HEK293 (cell line): ENCODE measurements around the gene MIEF2.

Experiments used
- PATZ1 ChIP-seq: fragments of 450-650 bp; formaldehyde crosslinking; IDR thresholded peaks from 2 replicates; pipeline ENCODE4 v1.5.1; 2016; ENCODE audit warnings: missing biosample characterization, missing genetic modification characterization
- YY1 ChIP-seq: fragments of 450-650 bp; formaldehyde crosslinking; IDR thresholded peaks from 2 replicates; pipeline ENCODE4 v1.5.1; 2018; ENCODE audit warnings: missing biosample characterization, missing genetic modification characterization
- ZNF37A ChIP-seq: fragments of 450-650 bp; IDR thresholded peaks from 2 replicates; pipeline ENCODE4 v1.5.1; 2018; ENCODE audit warnings: missing biosample characterization, missing genetic modification characterization
- ZNF48 ChIP-seq: fragments of 450-650 bp; formaldehyde crosslinking; IDR thresholded peaks from 2 replicates; pipeline ENCODE4 v1.5.1; 2016; ENCODE audit warnings: missing biosample characterization, missing genetic modification characterization
- ZNF692 ChIP-seq: fragments of 450-650 bp; formaldehyde crosslinking; IDR thresholded peaks from 2 replicates; pipeline ENCODE4 v1.5.1; 2016; ENCODE audit warnings: missing biosample characterization, missing genetic modification characterization
- TF ChIP-seq, protein P1 (sequence below): fragments of 450-650 bp; formaldehyde crosslinking; IDR thresholded peaks from 2 replicates; pipeline ENCODE4 v1.5.1; 2016; ENCODE audit warnings: missing biosample characterization, missing genetic modification characterization
- TF ChIP-seq, protein P2 (sequence below): fragments of 450-650 bp; formaldehyde crosslinking; IDR thresholded peaks from 2 replicates; pipeline ENCODE4 v1.5.1; 2017; ENCODE audit warnings: missing biosample characterization, missing genetic modification characterization
- TF ChIP-seq, protein P3 (sequence below): fragments of 450-650 bp; formaldehyde crosslinking; IDR thresholded peaks from 2 replicates; pipeline ENCODE4 v1.5.1; 2016; ENCODE audit warnings: missing biosample characterization, missing genetic modification characterization
- TF ChIP-seq, protein P4 (sequence below): IDR thresholded peaks from 2 replicates; pipeline ENCODE4 v1.6.1; 2011; ENCODE audit warnings: mild to moderate bottlenecking, low read depth, low read length, borderline replicate concordance

DNA sequence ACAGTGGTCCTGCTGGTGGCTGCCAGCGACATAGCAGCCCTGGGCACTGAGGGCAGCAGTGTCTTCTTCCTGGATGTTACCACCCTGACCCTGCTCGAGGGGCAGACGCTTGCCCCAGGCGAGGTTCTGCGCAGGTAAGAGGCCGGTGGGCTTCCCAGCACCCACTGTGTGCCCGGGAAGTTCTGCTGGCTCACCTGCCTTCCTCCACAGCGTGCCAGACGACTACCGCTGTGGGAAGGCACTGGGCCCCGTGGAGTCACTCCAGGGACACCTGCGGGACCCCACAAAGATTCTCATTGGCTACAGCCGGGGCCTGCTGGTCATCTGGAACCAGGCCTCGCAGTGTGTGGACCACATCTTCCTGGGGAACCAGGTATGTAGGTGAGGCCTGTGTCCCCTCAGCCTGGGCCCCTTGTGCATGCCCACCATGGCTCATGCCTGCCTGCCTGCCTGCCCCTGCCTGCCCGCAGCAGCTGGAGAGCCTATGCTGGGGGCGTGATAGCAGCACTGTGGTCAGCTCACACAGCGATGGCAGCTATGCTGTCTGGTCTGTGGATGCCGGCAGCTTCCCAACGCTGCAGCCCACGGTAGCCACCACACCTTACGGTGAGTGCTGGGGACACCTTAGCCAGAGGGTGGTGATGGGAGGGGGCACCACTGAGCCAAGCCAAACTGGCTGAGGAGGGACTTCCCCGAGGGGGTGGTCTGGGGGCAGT lies 26.5 kb upstream of the MIEF2 start:
- TF ChIP-seq, protein P1, sequence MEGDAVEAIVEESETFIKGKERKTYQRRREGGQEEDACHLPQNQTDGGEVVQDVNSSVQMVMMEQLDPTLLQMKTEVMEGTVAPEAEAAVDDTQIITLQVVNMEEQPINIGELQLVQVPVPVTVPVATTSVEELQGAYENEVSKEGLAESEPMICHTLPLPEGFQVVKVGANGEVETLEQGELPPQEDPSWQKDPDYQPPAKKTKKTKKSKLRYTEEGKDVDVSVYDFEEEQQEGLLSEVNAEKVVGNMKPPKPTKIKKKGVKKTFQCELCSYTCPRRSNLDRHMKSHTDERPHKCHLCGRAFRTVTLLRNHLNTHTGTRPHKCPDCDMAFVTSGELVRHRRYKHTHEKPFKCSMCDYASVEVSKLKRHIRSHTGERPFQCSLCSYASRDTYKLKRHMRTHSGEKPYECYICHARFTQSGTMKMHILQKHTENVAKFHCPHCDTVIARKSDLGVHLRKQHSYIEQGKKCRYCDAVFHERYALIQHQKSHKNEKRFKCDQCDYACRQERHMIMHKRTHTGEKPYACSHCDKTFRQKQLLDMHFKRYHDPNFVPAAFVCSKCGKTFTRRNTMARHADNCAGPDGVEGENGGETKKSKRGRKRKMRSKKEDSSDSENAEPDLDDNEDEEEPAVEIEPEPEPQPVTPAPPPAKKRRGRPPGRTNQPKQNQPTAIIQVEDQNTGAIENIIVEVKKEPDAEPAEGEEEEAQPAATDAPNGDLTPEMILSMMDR (tag by site-specific recombination): no peak
- TF ChIP-seq ZNF37A (no peak), ZNF48 (tag by site-specific recombination) (no peak), ZNF692 (tag by site-specific recombination) (no peak), YY1 (tag by site-specific recombination) (no peak), PATZ1 (tag by site-specific recombination) (no peak)
- TF ChIP-seq, protein P2, sequence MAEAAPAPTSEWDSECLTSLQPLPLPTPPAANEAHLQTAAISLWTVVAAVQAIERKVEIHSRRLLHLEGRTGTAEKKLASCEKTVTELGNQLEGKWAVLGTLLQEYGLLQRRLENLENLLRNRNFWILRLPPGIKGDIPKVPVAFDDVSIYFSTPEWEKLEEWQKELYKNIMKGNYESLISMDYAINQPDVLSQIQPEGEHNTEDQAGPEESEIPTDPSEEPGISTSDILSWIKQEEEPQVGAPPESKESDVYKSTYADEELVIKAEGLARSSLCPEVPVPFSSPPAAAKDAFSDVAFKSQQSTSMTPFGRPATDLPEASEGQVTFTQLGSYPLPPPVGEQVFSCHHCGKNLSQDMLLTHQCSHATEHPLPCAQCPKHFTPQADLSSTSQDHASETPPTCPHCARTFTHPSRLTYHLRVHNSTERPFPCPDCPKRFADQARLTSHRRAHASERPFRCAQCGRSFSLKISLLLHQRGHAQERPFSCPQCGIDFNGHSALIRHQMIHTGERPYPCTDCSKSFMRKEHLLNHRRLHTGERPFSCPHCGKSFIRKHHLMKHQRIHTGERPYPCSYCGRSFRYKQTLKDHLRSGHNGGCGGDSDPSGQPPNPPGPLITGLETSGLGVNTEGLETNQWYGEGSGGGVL: no peak
- TF ChIP-seq, protein P3, sequence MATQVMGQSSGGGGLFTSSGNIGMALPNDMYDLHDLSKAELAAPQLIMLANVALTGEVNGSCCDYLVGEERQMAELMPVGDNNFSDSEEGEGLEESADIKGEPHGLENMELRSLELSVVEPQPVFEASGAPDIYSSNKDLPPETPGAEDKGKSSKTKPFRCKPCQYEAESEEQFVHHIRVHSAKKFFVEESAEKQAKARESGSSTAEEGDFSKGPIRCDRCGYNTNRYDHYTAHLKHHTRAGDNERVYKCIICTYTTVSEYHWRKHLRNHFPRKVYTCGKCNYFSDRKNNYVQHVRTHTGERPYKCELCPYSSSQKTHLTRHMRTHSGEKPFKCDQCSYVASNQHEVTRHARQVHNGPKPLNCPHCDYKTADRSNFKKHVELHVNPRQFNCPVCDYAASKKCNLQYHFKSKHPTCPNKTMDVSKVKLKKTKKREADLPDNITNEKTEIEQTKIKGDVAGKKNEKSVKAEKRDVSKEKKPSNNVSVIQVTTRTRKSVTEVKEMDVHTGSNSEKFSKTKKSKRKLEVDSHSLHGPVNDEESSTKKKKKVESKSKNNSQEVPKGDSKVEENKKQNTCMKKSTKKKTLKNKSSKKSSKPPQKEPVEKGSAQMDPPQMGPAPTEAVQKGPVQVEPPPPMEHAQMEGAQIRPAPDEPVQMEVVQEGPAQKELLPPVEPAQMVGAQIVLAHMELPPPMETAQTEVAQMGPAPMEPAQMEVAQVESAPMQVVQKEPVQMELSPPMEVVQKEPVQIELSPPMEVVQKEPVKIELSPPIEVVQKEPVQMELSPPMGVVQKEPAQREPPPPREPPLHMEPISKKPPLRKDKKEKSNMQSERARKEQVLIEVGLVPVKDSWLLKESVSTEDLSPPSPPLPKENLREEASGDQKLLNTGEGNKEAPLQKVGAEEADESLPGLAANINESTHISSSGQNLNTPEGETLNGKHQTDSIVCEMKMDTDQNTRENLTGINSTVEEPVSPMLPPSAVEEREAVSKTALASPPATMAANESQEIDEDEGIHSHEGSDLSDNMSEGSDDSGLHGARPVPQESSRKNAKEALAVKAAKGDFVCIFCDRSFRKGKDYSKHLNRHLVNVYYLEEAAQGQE: no peak
- TF ChIP-seq, protein P4, sequence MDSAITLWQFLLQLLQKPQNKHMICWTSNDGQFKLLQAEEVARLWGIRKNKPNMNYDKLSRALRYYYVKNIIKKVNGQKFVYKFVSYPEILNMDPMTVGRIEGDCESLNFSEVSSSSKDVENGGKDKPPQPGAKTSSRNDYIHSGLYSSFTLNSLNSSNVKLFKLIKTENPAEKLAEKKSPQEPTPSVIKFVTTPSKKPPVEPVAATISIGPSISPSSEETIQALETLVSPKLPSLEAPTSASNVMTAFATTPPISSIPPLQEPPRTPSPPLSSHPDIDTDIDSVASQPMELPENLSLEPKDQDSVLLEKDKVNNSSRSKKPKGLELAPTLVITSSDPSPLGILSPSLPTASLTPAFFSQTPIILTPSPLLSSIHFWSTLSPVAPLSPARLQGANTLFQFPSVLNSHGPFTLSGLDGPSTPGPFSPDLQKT: no peak
